Psoas muscle (tissue), 8 donors: ENCODE measurements around the gene AACS. TPM values are rescaled to one million over a fixed set of nuclear protein-coding genes. Genes with fewer than 3 reads are reported as not detected.

Source experiments
- ATAC-seq, 4 donors: fragments of 200-7000 bp; cut with Tn5 transposase; one replicate each; pipeline ENCODE4 v1.9.1; 2020; ENCODE audit warnings: moderate library complexity in 3 of 4, mild to moderate bottlenecking in 2 of 4
- DNase-seq, 2 donors: peaks; one replicate each; pipeline ENCODE4 v3.0.0-alpha.2; 2020
- H3K27ac ChIP-seq: fragments of 200-600 bp; one replicate; pipeline ENCODE4 v1.8.0; 2022
- H3K27me3 ChIP-seq, 3 donors: fragments of 200-600 bp in 1 of 3; one replicate each; pipeline versions ENCODE4 v1.6.1 to v1.8.0; 2013 to 2022; ENCODE audit warnings: low read length in 2 of 3, mild to moderate bottlenecking in 2 of 3, moderate library complexity in 1 of 3; ENCODE audit not compliant: insufficient read depth in 3 of 3
- H3K36me3 ChIP-seq, 2 donors: fragments of 200-600 bp in 1 of 2; one replicate each; pipeline versions ENCODE4 v1.6.1 to v1.8.0; 2013 to 2022; ENCODE audit warnings: low read depth in 1 of 2, mild to moderate bottlenecking in 1 of 2, moderate library complexity in 1 of 2; ENCODE audit not compliant: insufficient read depth in 1 of 2
- H3K4me1 ChIP-seq: fragments of 200-600 bp; one replicate; pipeline ENCODE4 v1.8.0; 2022
- H3K4me3 ChIP-seq: fragments of 200-600 bp; one replicate; pipeline ENCODE4 v1.8.0; 2022; ENCODE audit warnings: mild to moderate bottlenecking
- H3K9me3 ChIP-seq: fragments of 200-600 bp; one replicate; pipeline ENCODE4 v1.8.0; 2022
- CTCF ChIP-seq: fragments of 200-600 bp; IDR thresholded peaks from one replicate; pipeline ENCODE4 v1.8.0; 2022; ENCODE audit warnings: antibody characterized with exemption
- WGBS, 3 donors: extraction: QIAGEN DNeasy Blood & Tissue Kit; methylation state at CpG; one replicate each; pipeline versions ENCODE4 v1.1.6 to v1.1.7; 2013; 5-methylcytosine and 5-hydroxymethylcytosine counted together
- intact Hi-C, 2 donors: fragments of 100-400 bp; cut with DNase I; formaldehyde crosslinking; loops; one replicate each; pipeline versions ENCODE4 v1.11.0 to v1.14.2; 2022
- polyA plus RNA-seq, 3 donors: library from polyadenylated mRNA; stranded (reverse); fragments of 200-250 nt; gene quantifications; one replicate each; pipeline ENCODE4 v1.2.3, GENCODE V29; 2013
- total RNA-seq, 4 donors: library from RNA; stranded (reverse); fragmentation: NEBNext Ultra II Directional in 2 of 4; extraction: Animal tissue kit (Norgen Biotek cat#: 25700) in 2 of 4; gene quantifications; one replicate each; pipeline versions ENCODE4 v1.2.1 to v1.2.4, GENCODE V29; 2021 to 2023
- donor health status: healthy with polysubstance abuse.
- donor health status: DM: no; HTN: no; CAD: no; lungs with moderate emphysema.
- donor health status: Bipolar disorder and iron deficiency.
- donor health status: healthy.
- donor health status: DM: yes; HTN: yes; CAD: no.
- donor health status: DM: no; HTN: no; CAD: no.
- donor health status: DM: no; HTN: no; CAD: no.
- donor health status: DM: yes; HTN: yes; CAD: no.

The AACS gene
- total and polyA plus RNA-seq, 7 donors: 3.2 to 9.5 (median 5.7) TPM

- H3K9me3 ChIP-seq: no peaks in the 10 kb centered on the region
- no peak overlapping the region for H3K27ac ChIP-seq
- 8 to 10% (median 9%) methylated on average over 8 of the region's 8 CpGs for WGBS, 3 donors
- no peak overlapping the region for H3K4me3 ChIP-seq
- intact Hi-C loops: no loop called here
- H3K36me3 ChIP-seq: no peaks in the 10 kb centered on the region
- TF ChIP-seq CTCF: no peak
- H3K27me3 ChIP-seq: peaks cover 0 to 58% (median 13%) of the 10 kb centered on the region in 3 donors
- H3K4me1 ChIP-seq: peaks cover 14% of the 10 kb centered on the region
- DNase-seq: no peak
- no peak for ATAC-seq
Measured at GRCh38 chr12:125189502-125189901, 124.3 kb downstream of the AACS start.

- H3K4me3 ChIP-seq: no peak overlapping the region
- no peak for TF ChIP-seq CTCF
- no peak overlapping the region for H3K27ac ChIP-seq
- WGBS, 3 donors: 63 to 72% (median 66%) methylated on average over 10 of the region's 10 CpGs
- DNase-seq: no peak
- peaks cover 14% of the 10 kb centered on the region for H3K4me1 ChIP-seq
- no peaks in the 10 kb centered on the region for H3K9me3 ChIP-seq
- H3K36me3 ChIP-seq: no peaks in the 10 kb centered on the region
- ATAC-seq: no peak
- intact Hi-C loops: no loop called here
- peaks cover 0 to 53% (median 13%) of the 10 kb centered on the region in 3 donors for H3K27me3 ChIP-seq
Measured at GRCh38 chr12:125191361-125192087, 126.3 kb downstream of the AACS start.

GRCh38 chr12:125192690-125193221, 127.5 kb downstream of the AACS start:
- Histone ChIP-seq H3K4me1 (peaks cover 6% of the 10 kb centered on the region), H3K27ac (no peak overlapping the region), H3K27me3 (peaks cover 0 to 42% (median 13%) of the 10 kb centered on the region in 3 donors), H3K9me3 (no peaks in the 10 kb centered on the region), H3K36me3 (no peaks in the 10 kb centered on the region), H3K4me3 (no peak overlapping the region)
- no peak for ATAC-seq
- no peak for DNase-seq
- 60 to 62% (median 61%) methylated on average over 9 of the region's 9 CpGs for WGBS, 3 donors
- intact Hi-C loops: no loop called here
- no peak for TF ChIP-seq CTCF

Other genes with a start within 250 kb of the AACS start
- gene SCARB1, start 201.6 kb upstream of the AACS start, total RNA-seq: 10 to 100 TPM in 2 of 4 donors, 1 to 10 TPM in 2; 9.1 to 19.6 (median 12.6) TPM
- 1 to 10 TPM; 5.7 to 8.6 (median 7.9) TPM for gene SCARB1, start 201.6 kb upstream of the AACS start, polyA plus RNA-seq
- gene UBC, start 150.8 kb upstream of the AACS start, total RNA-seq: over 10,000 TPM in 1 of 4 donors, 1,000 to 10,000 TPM in 3; 2,036 to 18,039 (median 3,061) TPM
- 1,000 to 10,000 TPM; 2,132 to 9,997 (median 2,719) TPM for gene UBC, start 150.8 kb upstream of the AACS start, polyA plus RNA-seq
- 10 to 100 TPM; 15.0 to 29.4 (median 26.8) TPM for gene DHX37, start 76.3 kb upstream of the AACS start, total RNA-seq
- 10 to 100 TPM; 21.6 to 49.7 (median 29.4) TPM for gene DHX37, start 76.3 kb upstream of the AACS start, polyA plus RNA-seq
- gene BRI3BP, start 71.8 kb upstream of the AACS start, total RNA-seq: 1 to 10 TPM; 1.1 to 2.8 (median 1.4) TPM
- gene BRI3BP, start 71.8 kb upstream of the AACS start, polyA plus RNA-seq: 1 to 10 TPM in 2 of 3 donors, under 1 TPM in 1; 0.72 to 2.8 (median 2.3) TPM
- 1 to 10 TPM in 2 of 4 donors, under 1 TPM in 2; 0.41 to 4.1 (median 1.1) TPM for gene TMEM132B, start 121.0 kb downstream of the AACS start, total RNA-seq
- gene TMEM132B, start 121.0 kb downstream of the AACS start, polyA plus RNA-seq: under 1 TPM; 0.13 to 0.25 (median 0.23) TPM